DOHH2 (cell line): ENCODE measurements around the gene DXO.

Experiments used
- H3F3A ChIP-seq: fragments of 200-600 bp; sonication (generic), shearing (Covaris generic); 2 replicates; pipeline ENCODE4 v1.6.0; 2016; ENCODE audit warnings: antibody characterized with exemption, mild to moderate bottlenecking; ENCODE audit not compliant: control insufficient read depth, insufficient read depth
- H3K27ac ChIP-seq: fragments of 200-600 bp; sonication (generic); 2 replicates; pipeline ENCODE4 v1.5.1; 2014; ENCODE audit warnings: low read depth, mild to moderate bottlenecking, low read length, moderate library complexity
- H3K27me3 ChIP-seq: fragments of 200-600 bp; sonication (generic); 2 replicates; pipeline ENCODE4 v1.6.1; 2014; ENCODE audit warnings: mild to moderate bottlenecking, low read length, mixed read lengths; ENCODE audit not compliant: control insufficient read depth
- H3K36me3 ChIP-seq: fragments of 200-600 bp; sonication (generic); 2 replicates; pipeline ENCODE4 v1.6.1; 2014; ENCODE audit warnings: mild to moderate bottlenecking, low read length, moderate library complexity, mixed read lengths; ENCODE audit not compliant: control insufficient read depth
- H3K4me1 ChIP-seq: fragments of 200-600 bp; sonication (generic); 2 replicates; pipeline ENCODE4 v1.6.1; 2014; ENCODE audit warnings: mild to moderate bottlenecking, low read length, mixed read lengths; ENCODE audit not compliant: control insufficient read depth
- H3K4me2 ChIP-seq: fragments of 200-600 bp; sonication (generic); 2 replicates; pipeline ENCODE4 v1.6.0; 2014; ENCODE audit warnings: mild to moderate bottlenecking, low read length, moderate library complexity
- H3K4me3 ChIP-seq: fragments of 200-600 bp; sonication (generic); 2 replicates; pipeline ENCODE4 v1.5.1; 2014; ENCODE audit warnings: mild to moderate bottlenecking, low read length, mixed read lengths
- H3K79me2 ChIP-seq: fragments of 200-600 bp; sonication (generic); 2 replicates; pipeline ENCODE4 v1.6.1; 2014; ENCODE audit warnings: mild to moderate bottlenecking, low read length, mixed read lengths; ENCODE audit not compliant: control insufficient read depth
- H3K9me2 ChIP-seq: fragments of 200-600 bp; sonication (generic); replicated peaks from 2 replicates; pipeline ENCODE4 v1.6.1; 2014; ENCODE audit warnings: mild to moderate bottlenecking, low read length, mixed read lengths; ENCODE audit not compliant: control insufficient read depth
- H3K9me3 ChIP-seq: fragments of 200-600 bp; sonication (generic); 2 replicates; pipeline ENCODE4 v1.6.1; 2014; ENCODE audit warnings: antibody characterized with exemption, low read length, mixed read lengths; ENCODE audit not compliant: control insufficient read depth, insufficient read depth
- H4K20me1 ChIP-seq: fragments of 200-600 bp; sonication (generic); 2 replicates; pipeline ENCODE4 v1.6.0; 2014; ENCODE audit warnings: low read depth, mild to moderate bottlenecking, antibody characterized with exemption, low read length, moderate library complexity; ENCODE audit not compliant: control insufficient read depth, insufficient read depth
- CTCF ChIP-seq: fragments of 200-600 bp; sonication (generic); IDR thresholded peaks from one replicate; pipeline ENCODE4 v1.5.1; 2014; ENCODE audit warnings: antibody characterized with exemption, mild to moderate bottlenecking, low read depth, low read length; ENCODE audit not compliant: poor library complexity, severe bottlenecking
- EZH2phosphoT487 ChIP-seq: fragments of 200-600 bp; sonication (generic); IDR thresholded peaks from 2 replicates; pipeline ENCODE4 v1.6.1; 2017; ENCODE audit warnings: borderline replicate concordance, mild to moderate bottlenecking, antibody characterized with exemption, low read length, moderate library complexity, mixed read lengths

DXO gene

DNA sequence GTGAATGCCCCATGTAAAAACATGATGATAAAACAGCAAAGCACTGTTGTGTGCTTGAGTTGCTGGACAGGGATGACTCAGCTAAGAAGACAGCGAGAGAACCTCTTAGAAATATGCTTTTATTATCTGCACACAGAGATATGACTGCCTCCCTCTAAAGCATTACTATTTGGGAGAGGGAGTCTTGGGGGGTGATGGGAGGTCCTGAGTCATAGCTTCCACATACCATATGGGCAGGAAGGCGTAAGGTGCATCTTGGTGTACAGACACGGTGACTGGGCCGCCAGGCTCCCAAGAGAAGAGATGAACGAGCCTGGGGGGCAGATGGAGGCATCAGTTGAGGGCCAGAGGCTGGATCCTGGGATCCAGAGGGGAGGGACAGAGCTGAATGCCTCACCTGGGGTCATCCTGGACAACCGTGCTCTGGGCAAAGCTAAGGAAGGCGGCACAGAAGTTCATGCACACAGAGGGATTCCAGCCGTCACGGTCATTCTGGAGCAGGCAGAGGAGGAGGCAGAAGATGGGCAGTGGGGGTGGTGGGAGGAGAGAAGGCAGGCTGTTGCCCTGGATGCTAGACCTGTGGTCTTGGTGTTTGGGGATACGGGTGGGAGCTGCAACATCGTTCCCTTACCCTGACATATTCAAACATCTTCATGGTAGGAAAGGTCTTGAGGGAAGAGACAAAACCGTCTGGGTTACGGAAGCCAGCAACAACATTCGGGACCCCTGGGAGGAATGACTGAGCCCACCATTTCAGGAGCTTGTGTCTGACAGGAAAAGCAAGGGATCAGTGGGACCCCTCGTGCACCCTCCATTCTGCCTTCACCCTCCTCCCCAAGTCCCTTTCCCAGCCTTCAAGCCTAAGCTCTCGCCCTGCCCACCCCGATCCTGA, 2.0 kb downstream of the DXO start:
- Histone ChIP-seq H3K9me2 (no peaks in the 10 kb centered on the region), H3K27me3 (no peaks in the 10 kb centered on the region), H3K79me2 (peaks cover 39% of the 10 kb centered on the region), H3K9me3 (no peaks in the 10 kb centered on the region), H3F3A (peaks cover 3% of the 10 kb centered on the region; the same call in 1 of the 2 replicates), H3K4me1 (peaks cover 30% of the 10 kb centered on the region), H3K36me3 (peaks cover 66% of the 10 kb centered on the region), H3K27ac (no peak overlapping the region), H3K4me2 (peak overlapping the region; percentile 99), H4K20me1 (no peaks in the 10 kb centered on the region), H3K4me3 (peak overlapping the region; percentile 93)
- TF ChIP-seq CTCF (no peak), EZH2phosphoT487 (no peak)

- Histone ChIP-seq H3F3A (no peaks in the 10 kb centered on the region; the same call in 1 of the 2 replicates), H4K20me1 (no peaks in the 10 kb centered on the region), H3K79me2 (peaks cover 37% of the 10 kb centered on the region), H3K9me3 (no peaks in the 10 kb centered on the region), H3K9me2 (no peaks in the 10 kb centered on the region), H3K4me2 (no peak overlapping the region), H3K36me3 (peaks cover 73% of the 10 kb centered on the region), H3K27ac (no peak overlapping the region), H3K4me3 (no peak overlapping the region), H3K27me3 (no peaks in the 10 kb centered on the region), H3K4me1 (peaks cover 30% of the 10 kb centered on the region)
- TF ChIP-seq CTCF (no peak), EZH2phosphoT487 (no peak)
These were observed 2.9 kb downstream of the DXO start for GRCh38 chr6:31968791-31969711.

GRCh38 chr6:31968326-31968725, 3.6 kb downstream of the DXO start:
- H3K4me1 ChIP-seq = peaks cover 25% of the 10 kb centered on the region
- H3F3A ChIP-seq = no peaks in the 10 kb centered on the region
- TF ChIP-seq EZH2phosphoT487 (no peak), CTCF (no peak)
- H3K27ac ChIP-seq = no peak overlapping the region
- H3K36me3 ChIP-seq = peaks cover 80% of the 10 kb centered on the region
- H3K9me3 ChIP-seq = no peaks in the 10 kb centered on the region
- H3K79me2 ChIP-seq = peaks cover 30% of the 10 kb centered on the region
- no peaks in the 10 kb centered on the region for H3K27me3 ChIP-seq
- no peak overlapping the region for H3K4me3 ChIP-seq
- no peaks in the 10 kb centered on the region for H4K20me1 ChIP-seq
- H3K9me2 ChIP-seq = no peaks in the 10 kb centered on the region
- H3K4me2 ChIP-seq = no peak overlapping the region
